ENCODE results near the gene TPM1.

DNA sequence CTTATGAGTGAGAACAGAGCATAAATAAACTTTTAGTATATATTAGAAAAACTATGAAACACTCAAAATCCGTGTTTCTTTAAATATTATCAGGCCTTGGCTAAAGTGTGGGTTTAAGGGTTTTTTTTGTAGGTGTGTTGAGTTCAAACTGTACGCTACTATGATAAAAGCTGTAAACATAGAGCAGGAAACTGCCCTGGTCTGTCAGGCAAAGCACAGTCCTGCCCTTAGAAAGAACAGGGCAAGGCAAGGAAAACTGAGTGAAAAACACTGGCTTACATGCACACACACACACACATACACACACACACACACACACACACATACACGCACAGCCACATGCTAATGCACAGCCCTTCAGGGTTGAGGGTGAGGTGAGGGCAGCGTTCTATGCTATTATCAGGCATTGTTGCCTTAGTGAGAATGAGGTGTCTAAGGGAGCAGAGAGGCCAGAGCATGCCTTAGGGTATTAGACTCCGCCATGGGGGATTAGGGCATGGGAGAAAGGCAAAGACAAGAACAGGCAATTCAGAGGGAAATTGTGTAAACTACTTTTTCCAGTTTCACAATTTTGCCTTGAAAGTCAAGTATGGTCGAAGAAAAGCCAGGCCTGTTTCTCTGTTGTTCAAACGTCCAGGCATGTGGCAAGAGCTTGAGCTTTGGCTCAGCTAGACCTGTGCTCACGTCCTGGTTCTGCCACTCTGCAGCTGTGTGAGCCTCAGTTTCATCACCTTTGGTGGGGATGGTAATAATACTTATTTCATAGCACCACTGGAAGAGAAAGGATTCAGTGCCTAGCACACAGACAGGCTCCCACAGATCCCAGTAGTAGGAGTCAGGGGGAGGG is 36.3 kb upstream of the TPM1 start:
- no peak for TF ChIP-seq EZH2 (IDR thresholded peaks at IDR 0.05; ENCODE audit: low read depth)
- TF ChIP-seq, protein P1, sequence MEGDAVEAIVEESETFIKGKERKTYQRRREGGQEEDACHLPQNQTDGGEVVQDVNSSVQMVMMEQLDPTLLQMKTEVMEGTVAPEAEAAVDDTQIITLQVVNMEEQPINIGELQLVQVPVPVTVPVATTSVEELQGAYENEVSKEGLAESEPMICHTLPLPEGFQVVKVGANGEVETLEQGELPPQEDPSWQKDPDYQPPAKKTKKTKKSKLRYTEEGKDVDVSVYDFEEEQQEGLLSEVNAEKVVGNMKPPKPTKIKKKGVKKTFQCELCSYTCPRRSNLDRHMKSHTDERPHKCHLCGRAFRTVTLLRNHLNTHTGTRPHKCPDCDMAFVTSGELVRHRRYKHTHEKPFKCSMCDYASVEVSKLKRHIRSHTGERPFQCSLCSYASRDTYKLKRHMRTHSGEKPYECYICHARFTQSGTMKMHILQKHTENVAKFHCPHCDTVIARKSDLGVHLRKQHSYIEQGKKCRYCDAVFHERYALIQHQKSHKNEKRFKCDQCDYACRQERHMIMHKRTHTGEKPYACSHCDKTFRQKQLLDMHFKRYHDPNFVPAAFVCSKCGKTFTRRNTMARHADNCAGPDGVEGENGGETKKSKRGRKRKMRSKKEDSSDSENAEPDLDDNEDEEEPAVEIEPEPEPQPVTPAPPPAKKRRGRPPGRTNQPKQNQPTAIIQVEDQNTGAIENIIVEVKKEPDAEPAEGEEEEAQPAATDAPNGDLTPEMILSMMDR (conservative IDR thresholded peaks at IDR 0.05) = no peak

Data from PC-9 (cell line).